ENCODE measurements around the gene ERFE.

GRCh38 chr2:238134393-238134785 lies 24.4 kb upstream of the ERFE start:
- no peak for TF ChIP-seq HMG20B (CRISPR knock-in tag; IDR thresholded peaks at IDR 0.05)
- TF ChIP-seq ZFP36 (IDR thresholded peaks at IDR 0.05; ENCODE audit: low read depth, low read length, partially characterized antibody), result no peak
- no peak for TF ChIP-seq CTCF (IDR thresholded peaks at IDR 0.05 in 2 of 3, conservative IDR thresholded peaks at IDR 0.05 in 1 of 3; ENCODE audit: insufficient read depth in 2 of 3, low read depth in 1 of 3, low read length in 3 of 3)

Data from K562 (cell line).